HCT116 (cell line): ENCODE data around the gene CATSPERB. TPM values are rescaled to one million over a fixed set of nuclear protein-coding genes. Genes with fewer than 3 reads are reported as not detected.

Experiments used
- ATAC-seq: fragments of 200-7000 bp; cut with Tn5 transposase; 2 replicates; pipeline ENCODE4 v1.9.1; 2020; ENCODE audit warnings: mild to moderate bottlenecking, moderate library complexity
- BruUV-seq: library from RNA; stranded (reverse); fragments of 400-500 nt; replicated peaks from 2 replicates; lab custom pipeline; 2021; lab: Mats Ljungman, UMichigan
- CTCF ChIA-PET: fragments of 300-600 bp; sonication (Branson Sonifier 250); formaldehyde crosslinking; loops from one replicate; lab custom pipeline; 2021; ENCODE audit warnings: antibody characterized with exemption; lab: Charles Lee
- POLR2A ChIA-PET: fragments of 300-600, 350-600 bp; sonication (Branson Sonifier 250); formaldehyde crosslinking; loops from one replicate; lab custom pipeline; 2021; ENCODE audit warnings: antibody characterized with exemption; lab: Charles Lee
- RAD21 ChIA-PET, 2 experiments: fragments of 300-600 bp; sonication (Branson Sonifier 250); formaldehyde crosslinking; loops; one replicate each; lab custom pipeline; 2023; ENCODE audit warnings: low total read pairs in 2 of 2; ENCODE audit not compliant: uncharacterized antibody in 2 of 2, unreplicated experiment in 2 of 2, low non-redundant PET in 1 of 2; lab: Charles Lee
- DNase-seq: peaks from one replicate; pipeline ENCODE4 v3.0.0-alpha.2; 2010; ENCODE audit warnings: low read depth, low spot score
- H2AFZ ChIP-seq: fragments of 200-600 bp; shearing (Covaris generic), sonication (generic); 2 replicates; pipeline ENCODE4 v1.6.1; 2017; ENCODE audit warnings: low read depth, mixed run types, mixed read lengths, antibody characterized with exemption, low read length; ENCODE audit not compliant: poor library complexity, severe bottlenecking
- H3K27ac ChIP-seq: 2 replicates; pipeline ENCODE4 v1.5.1; 2012; ENCODE audit warnings: low read depth, low read length
- H3K27me3 ChIP-seq: fragments of 200-600 bp; sonication (generic); 2 replicates; pipeline ENCODE4 v1.6.1; 2016; ENCODE audit warnings: mixed run types, low read length, mixed read lengths; ENCODE audit not compliant: insufficient read depth
- H3K36me3 ChIP-seq, 2 experiments: fragments of 200-500 bp in 1 of 2; fragments of 200-600 bp in 1 of 2; sonication (Bioruptor generic) in 1 of 2; sonication (generic) in 1 of 2; 2 replicates each; pipeline versions ENCODE4 v1.5.1 to v1.6.1; 2014 to 2016; ENCODE audit warnings: low read length in 2 of 2, inconsistent platforms in 1 of 2, mixed read lengths in 1 of 2, mixed run types in 1 of 2; ENCODE audit not compliant: insufficient read depth in 2 of 2, control insufficient read depth in 1 of 2
- H3K4me1 ChIP-seq, 2 experiments: fragments of 200-600 bp in 1 of 2; sonication (generic) in 1 of 2; 2 replicates each; pipeline versions ENCODE4 v1.5.1 to v1.6.1; 2012 to 2017; ENCODE audit warnings: low read length in 2 of 2, inconsistent platforms in 1 of 2, mild to moderate bottlenecking in 1 of 2, mixed read lengths in 1 of 2, mixed run types in 1 of 2, moderate library complexity in 1 of 2; ENCODE audit not compliant: insufficient read depth in 2 of 2, control insufficient read depth in 1 of 2
- H3K4me2 ChIP-seq: fragments of 200-600 bp; sonication (generic); 2 replicates; pipeline ENCODE4 v1.6.1; 2017; ENCODE audit warnings: mixed run types, low read length, mixed read lengths
- H3K4me3 ChIP-seq, 2 experiments: fragments of 200-600 bp in 1 of 2; sonication (generic) in 1 of 2; replicated peaks in 1 of 2; 2 replicates each; pipeline ENCODE4 v1.5.1; 2011 to 2016; ENCODE audit warnings: low read length in 2 of 2, control low read depth in 1 of 2, low read depth in 1 of 2, mild to moderate bottlenecking in 1 of 2, mixed read lengths in 1 of 2, mixed run types in 1 of 2
- H3K79me2 ChIP-seq: fragments of 200-600 bp; sonication (generic); 2 replicates; pipeline ENCODE4 v1.6.1; 2017; ENCODE audit warnings: mild to moderate bottlenecking, mixed run types, low read length, moderate library complexity, mixed read lengths; ENCODE audit not compliant: insufficient read depth
- H3K9ac ChIP-seq: fragments of 200-600 bp; sonication (generic); 2 replicates; pipeline ENCODE4 v1.6.1; 2016; ENCODE audit warnings: low read length, mixed read lengths
- H3K9me2 ChIP-seq: fragments of 200-600 bp; sonication (generic), shearing (Covaris generic); 2 replicates; pipeline ENCODE4 v1.6.1; 2017; ENCODE audit warnings: mixed run types, mild to moderate bottlenecking, moderate library complexity; ENCODE audit not compliant: insufficient read depth
- H3K9me3 ChIP-seq, 2 experiments: fragments of 200-500 bp in 1 of 2; fragments of 200-600 bp in 1 of 2; sonication (Bioruptor generic) in 1 of 2; sonication (generic) in 1 of 2; 2 replicates each; pipeline ENCODE4 v1.6.1; 2014 to 2017; ENCODE audit warnings: low read length in 2 of 2, mixed read lengths in 2 of 2, inconsistent platforms in 1 of 2, low read depth in 1 of 2, mild to moderate bottlenecking in 1 of 2, mixed run types in 1 of 2, moderate library complexity in 1 of 2; ENCODE audit not compliant: control insufficient read depth in 1 of 2, insufficient read depth in 1 of 2
- H4K20me1 ChIP-seq: fragments of 200-600 bp; sonication (generic), shearing (Covaris generic); 2 replicates; pipeline ENCODE4 v1.6.1; 2017; ENCODE audit warnings: mixed run types, mild to moderate bottlenecking, moderate library complexity; ENCODE audit not compliant: insufficient read depth
- CEBPB ChIP-seq: IDR thresholded peaks from 2 replicates; pipeline ENCODE4 v1.6.1; 2012; ENCODE audit warnings: low read depth
- EGR1 ChIP-seq: IDR thresholded peaks from 2 replicates; pipeline ENCODE4 v1.6.1; 2012; ENCODE audit warnings: low read depth
- EZH2 ChIP-seq: fragments of 200-600 bp; sonication (generic); IDR thresholded peaks from 2 replicates; pipeline ENCODE4 v1.6.1; 2017; ENCODE audit warnings: antibody characterized with exemption, mixed run types
- EZH2phosphoT487 ChIP-seq: fragments of 200-600 bp; IDR thresholded peaks from 2 replicates; pipeline ENCODE4 v1.6.1; 2018; ENCODE audit warnings: antibody characterized with exemption, borderline replicate concordance
- JUND ChIP-seq: IDR thresholded peaks from 2 replicates; pipeline ENCODE4 v1.6.1; 2012
- POLR2A ChIP-seq: IDR thresholded peaks from 2 replicates; pipeline ENCODE4 v1.7.0; 2011; ENCODE audit warnings: borderline replicate concordance; ENCODE audit not compliant: insufficient read depth, insufficient read length; ENCODE audit errors: extremely low read depth
- POLR2AphosphoS5 ChIP-seq: IDR thresholded peaks from 2 replicates; pipeline ENCODE4 v1.6.1; 2011; ENCODE audit warnings: mild to moderate bottlenecking, low read depth, low read length, moderate library complexity
- RAD21 ChIP-seq: IDR thresholded peaks from 2 replicates; pipeline ENCODE4 v1.6.1; 2012; ENCODE audit warnings: low read depth, mild to moderate bottlenecking
- SP1 ChIP-seq: IDR thresholded peaks from 2 replicates; pipeline ENCODE4 v1.6.1; 2012; ENCODE audit warnings: low read depth
- TCF7L2 ChIP-seq: IDR thresholded peaks from 2 replicates; pipeline ENCODE4 v1.7.0; 2011; ENCODE audit warnings: borderline replicate concordance, inconsistent platforms; ENCODE audit not compliant: insufficient read depth, insufficient read length; ENCODE audit errors: extremely low read depth
- YY1 ChIP-seq: IDR thresholded peaks from 2 replicates; pipeline ENCODE4 v1.6.1; 2011; ENCODE audit warnings: low read length, low read depth, moderate library complexity, mild to moderate bottlenecking; ENCODE audit not compliant: insufficient replicate concordance; ENCODE audit errors: extremely low read depth
- ZFX ChIP-seq: fragments of 450-650 bp; IDR thresholded peaks from 2 replicates; pipeline ENCODE4 v1.6.1; 2017
- intact Hi-C: fragments of 100-400 bp; cut with micrococcal nuclease; formaldehyde crosslinking; loops from 2 replicates; pipeline ENCODE4 v1.10.0; 2022
- total RNA-seq: library from RNA; stranded (reverse); gene quantifications from one replicate; pipeline ENCODE4 v1.2.1, GENCODE V29; 2021; ENCODE audit not compliant: unreplicated experiment
- TF ChIP-seq, protein P1 (sequence below): IDR thresholded peaks from 2 replicates; pipeline ENCODE4 v1.6.1; 2011; ENCODE audit warnings: mild to moderate bottlenecking, low read length, moderate library complexity; ENCODE audit not compliant: insufficient replicate concordance; ENCODE audit errors: extremely low read depth
- TF ChIP-seq, protein P2 (sequence below): IDR thresholded peaks from 2 replicates; pipeline ENCODE4 v1.6.1; 2012
- TF ChIP-seq, protein P3 (sequence below), 3 experiments: fragments of 200-600 bp in 1 of 3; sonication (generic) in 1 of 3; IDR thresholded peaks in 2 of 3; conservative IDR thresholded peaks in 1 of 3; 2 replicates each; pipeline ENCODE4 v1.5.1; 2012 to 2017; ENCODE audit warnings: low read depth in 2 of 3, low read length in 2 of 3, antibody characterized with exemption in 1 of 3, borderline replicate concordance in 1 of 3, control low read depth in 1 of 3, mild to moderate bottlenecking in 1 of 3, mixed read lengths in 1 of 3, mixed run types in 1 of 3, moderate library complexity in 1 of 3; ENCODE audit not compliant: insufficient read depth in 1 of 3

The CATSPERB gene
- total RNA-seq, 1 experiment from 2014 or later: 0.74 TPM

DNA sequence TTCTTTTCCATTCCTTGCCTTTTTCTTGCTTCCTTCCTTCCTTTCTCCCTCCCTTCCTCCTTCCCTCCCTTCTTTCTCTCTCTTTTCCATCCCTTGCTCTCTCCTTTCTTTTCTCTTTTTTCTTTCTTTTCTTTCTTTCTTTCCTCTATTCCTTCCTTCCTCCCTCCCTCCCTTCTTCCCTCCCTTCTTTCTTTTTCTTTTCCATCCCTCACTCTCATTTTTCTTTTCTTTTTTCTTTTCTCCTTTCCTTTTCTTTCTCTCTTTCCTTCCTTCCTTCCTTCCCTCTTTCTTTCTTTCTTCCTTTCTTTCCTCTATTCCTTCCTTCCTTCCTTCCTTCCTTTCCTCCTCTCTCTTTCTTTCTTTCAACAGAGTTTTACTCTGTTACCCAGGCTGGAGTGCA, 186.7 kb downstream of the CATSPERB start:
- CTCF ChIA-PET: no interaction called here
- intact Hi-C loops: no loop called here
- H3K27ac ChIP-seq: no peak overlapping the region
- RAD21 ChIA-PET: no interaction called here
- no peaks in the 10 kb centered on the region for H3K4me1 ChIP-seq
- no peak overlapping the region for H3K4me2 ChIP-seq
- no peak for DNase-seq
- no peaks in the 10 kb centered on the region for H4K20me1 ChIP-seq
- TF ChIP-seq EGR1 (no peak), SP1 (no peak), EZH2phosphoT487 (no peak), POLR2A (no peak), POLR2AphosphoS5 (no peak), ZFX (no peak), RAD21 (no peak), EZH2 (no peak), CEBPB (no peak)
- TF ChIP-seq, protein P1, sequence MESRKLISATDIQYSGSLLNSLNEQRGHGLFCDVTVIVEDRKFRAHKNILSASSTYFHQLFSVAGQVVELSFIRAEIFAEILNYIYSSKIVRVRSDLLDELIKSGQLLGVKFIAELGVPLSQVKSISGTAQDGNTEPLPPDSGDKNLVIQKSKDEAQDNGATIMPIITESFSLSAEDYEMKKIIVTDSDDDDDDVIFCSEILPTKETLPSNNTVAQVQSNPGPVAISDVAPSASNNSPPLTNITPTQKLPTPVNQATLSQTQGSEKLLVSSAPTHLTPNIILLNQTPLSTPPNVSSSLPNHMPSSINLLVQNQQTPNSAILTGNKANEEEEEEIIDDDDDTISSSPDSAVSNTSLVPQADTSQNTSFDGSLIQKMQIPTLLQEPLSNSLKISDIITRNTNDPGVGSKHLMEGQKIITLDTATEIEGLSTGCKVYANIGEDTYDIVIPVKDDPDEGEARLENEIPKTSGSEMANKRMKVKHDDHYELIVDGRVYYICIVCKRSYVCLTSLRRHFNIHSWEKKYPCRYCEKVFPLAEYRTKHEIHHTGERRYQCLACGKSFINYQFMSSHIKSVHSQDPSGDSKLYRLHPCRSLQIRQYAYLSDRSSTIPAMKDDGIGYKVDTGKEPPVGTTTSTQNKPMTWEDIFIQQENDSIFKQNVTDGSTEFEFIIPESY: no peak
- H3K79me2 ChIP-seq: no peaks in the 10 kb centered on the region
- H3K9me3 ChIP-seq: no peaks in the 10 kb centered on the region; a peak in 1 of 4 replicates
- H3K9ac ChIP-seq: no peak overlapping the region
- H3K27me3 ChIP-seq: no peaks in the 10 kb centered on the region
- no TSS peak for BruUV-seq
- H2AFZ ChIP-seq: no peak overlapping the region
- H3K36me3 ChIP-seq: no peaks in the 10 kb centered on the region
- H3K4me3 ChIP-seq: no peak overlapping the region
- no peak for ATAC-seq
- POLR2A ChIA-PET: no interaction called here
- no peaks in the 10 kb centered on the region for H3K9me2 ChIP-seq

DNA sequence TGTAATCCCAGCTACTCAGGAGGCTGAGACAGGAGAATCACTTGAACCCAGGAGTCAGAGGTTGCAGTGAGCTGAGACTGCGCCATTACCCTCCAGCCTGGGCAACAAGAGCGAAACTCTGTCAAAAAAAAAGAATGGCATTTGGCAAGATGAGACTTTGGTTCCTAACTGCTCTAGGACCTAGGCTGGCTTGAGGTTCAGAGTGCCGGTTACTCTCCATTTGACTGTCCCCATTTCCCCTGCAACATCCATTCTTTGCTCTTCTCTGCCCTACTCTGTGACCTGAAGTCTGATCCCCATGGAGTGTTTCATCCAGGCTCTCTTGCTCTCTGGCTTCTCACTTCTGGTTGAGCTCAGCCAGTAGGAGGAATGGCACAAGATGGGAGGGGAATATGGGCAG, 195.6 kb downstream of the CATSPERB start:
- no peak overlapping the region for H3K4me3 ChIP-seq
- H2AFZ ChIP-seq: no peak overlapping the region
- intact Hi-C loops: no loop called here
- no peak overlapping the region for H3K9ac ChIP-seq
- H3K79me2 ChIP-seq: no peaks in the 10 kb centered on the region
- no TSS peak for BruUV-seq
- ATAC-seq (no peak), DNase-seq (no peak)
- POLR2A ChIA-PET: no interaction called here
- H3K4me2 ChIP-seq: no peak overlapping the region
- no peaks in the 10 kb centered on the region for H3K9me3 ChIP-seq
- H3K36me3 ChIP-seq: no peaks in the 10 kb centered on the region
- no peaks in the 10 kb centered on the region for H3K27me3 ChIP-seq
- no peaks in the 10 kb centered on the region for H3K4me1 ChIP-seq
- H4K20me1 ChIP-seq: no peaks in the 10 kb centered on the region
- RAD21 ChIA-PET: no interaction called here
- H3K9me2 ChIP-seq: no peaks in the 10 kb centered on the region
- no peak overlapping the region for H3K27ac ChIP-seq
- CTCF ChIA-PET: no interaction called here
- TF ChIP-seq YY1 (no peak), POLR2AphosphoS5 (no peak), EZH2 (no peak), TCF7L2 (no peak), RAD21 (no peak), SP1 (no peak), JUND (no peak), EGR1 (no peak), EZH2phosphoT487 (no peak)
- TF ChIP-seq, protein P1: no peak
- TF ChIP-seq, protein P2, sequence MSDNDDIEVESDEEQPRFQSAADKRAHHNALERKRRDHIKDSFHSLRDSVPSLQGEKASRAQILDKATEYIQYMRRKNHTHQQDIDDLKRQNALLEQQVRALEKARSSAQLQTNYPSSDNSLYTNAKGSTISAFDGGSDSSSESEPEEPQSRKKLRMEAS: no peak
- TF ChIP-seq, protein P3, sequence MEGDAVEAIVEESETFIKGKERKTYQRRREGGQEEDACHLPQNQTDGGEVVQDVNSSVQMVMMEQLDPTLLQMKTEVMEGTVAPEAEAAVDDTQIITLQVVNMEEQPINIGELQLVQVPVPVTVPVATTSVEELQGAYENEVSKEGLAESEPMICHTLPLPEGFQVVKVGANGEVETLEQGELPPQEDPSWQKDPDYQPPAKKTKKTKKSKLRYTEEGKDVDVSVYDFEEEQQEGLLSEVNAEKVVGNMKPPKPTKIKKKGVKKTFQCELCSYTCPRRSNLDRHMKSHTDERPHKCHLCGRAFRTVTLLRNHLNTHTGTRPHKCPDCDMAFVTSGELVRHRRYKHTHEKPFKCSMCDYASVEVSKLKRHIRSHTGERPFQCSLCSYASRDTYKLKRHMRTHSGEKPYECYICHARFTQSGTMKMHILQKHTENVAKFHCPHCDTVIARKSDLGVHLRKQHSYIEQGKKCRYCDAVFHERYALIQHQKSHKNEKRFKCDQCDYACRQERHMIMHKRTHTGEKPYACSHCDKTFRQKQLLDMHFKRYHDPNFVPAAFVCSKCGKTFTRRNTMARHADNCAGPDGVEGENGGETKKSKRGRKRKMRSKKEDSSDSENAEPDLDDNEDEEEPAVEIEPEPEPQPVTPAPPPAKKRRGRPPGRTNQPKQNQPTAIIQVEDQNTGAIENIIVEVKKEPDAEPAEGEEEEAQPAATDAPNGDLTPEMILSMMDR (IDR thresholded peaks at IDR 0.05 in 2 of 3, conservative IDR thresholded peaks at IDR 0.05 in 1 of 3; ENCODE audit: borderline replicate concordance in 1 of 3, insufficient read depth in 1 of 3, low read depth in 2 of 3, low read length in 2 of 3): no peak
